ENCODE measurements around the gene NRBP1.

NRBP1 gene

DNA sequence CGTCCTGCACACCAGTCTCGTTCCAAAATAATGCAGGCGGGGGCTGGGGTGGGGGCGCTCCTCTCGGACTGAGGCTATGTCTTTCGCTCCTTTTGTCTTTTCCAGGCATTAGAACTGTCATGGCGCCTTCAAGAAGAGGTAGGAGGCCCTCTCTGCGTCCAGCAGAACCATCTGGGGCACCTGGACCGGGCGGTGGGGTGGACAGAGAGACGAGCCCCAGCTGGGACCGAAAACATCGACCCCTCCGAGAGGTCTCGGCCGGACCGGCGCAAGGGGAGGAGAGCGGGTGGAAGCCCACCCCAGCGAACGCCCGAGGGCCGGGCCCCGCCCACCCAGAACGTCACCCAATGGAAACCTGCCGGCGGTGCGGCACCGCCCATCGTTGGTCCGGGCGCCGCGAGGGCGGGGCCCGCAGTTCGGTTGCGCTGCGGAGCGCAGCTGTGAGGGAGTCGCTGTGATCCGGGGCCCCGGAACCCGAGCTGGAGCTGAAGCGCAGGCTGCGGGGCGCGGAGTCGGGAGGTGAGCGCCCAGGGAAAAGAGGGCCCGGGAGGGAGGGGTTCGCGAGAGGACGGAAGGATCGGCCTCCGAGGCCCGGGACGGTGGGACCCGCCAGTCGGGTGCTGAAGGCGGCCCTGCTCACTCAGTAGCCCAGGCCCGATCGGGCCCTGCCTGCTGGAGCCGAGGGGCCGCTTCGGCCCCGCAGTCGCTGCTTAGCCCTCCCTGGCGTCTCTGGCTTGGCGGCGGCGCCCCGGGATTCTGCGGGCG is at the start of gene NRBP1:
Gene NRBP1 (plus strand): TSS at position 419 of the 765 bp plus-strand sequence. CDS start 4,643 bp downstream, outside the sequence.
- DNase-seq = peak; percentile 90

DNA sequence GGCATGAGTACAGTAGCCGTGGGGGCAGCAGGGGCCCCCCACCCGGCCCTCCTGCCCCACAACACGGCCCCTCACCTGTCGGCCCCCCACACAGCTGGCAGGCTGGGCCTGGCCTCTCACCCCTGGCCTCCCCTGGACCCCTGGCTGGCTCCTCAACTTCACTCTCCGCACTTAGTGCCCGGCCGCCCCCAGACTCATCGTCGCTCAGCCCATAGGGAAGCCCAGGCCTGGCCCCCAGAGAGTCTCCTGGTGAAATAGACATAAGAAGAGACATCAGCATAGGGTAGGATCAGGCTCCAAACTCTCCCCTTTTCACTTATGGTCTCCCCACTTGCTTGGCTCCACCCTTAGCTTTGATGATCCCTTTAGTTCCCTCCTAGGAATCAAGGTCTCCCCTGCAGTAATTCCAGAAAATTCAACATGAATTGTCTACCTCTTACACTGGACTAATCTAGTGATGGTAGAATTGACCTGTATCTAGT is 49.6 kb upstream of the NRBP1 start:
- no peak for DNase-seq

DNA sequence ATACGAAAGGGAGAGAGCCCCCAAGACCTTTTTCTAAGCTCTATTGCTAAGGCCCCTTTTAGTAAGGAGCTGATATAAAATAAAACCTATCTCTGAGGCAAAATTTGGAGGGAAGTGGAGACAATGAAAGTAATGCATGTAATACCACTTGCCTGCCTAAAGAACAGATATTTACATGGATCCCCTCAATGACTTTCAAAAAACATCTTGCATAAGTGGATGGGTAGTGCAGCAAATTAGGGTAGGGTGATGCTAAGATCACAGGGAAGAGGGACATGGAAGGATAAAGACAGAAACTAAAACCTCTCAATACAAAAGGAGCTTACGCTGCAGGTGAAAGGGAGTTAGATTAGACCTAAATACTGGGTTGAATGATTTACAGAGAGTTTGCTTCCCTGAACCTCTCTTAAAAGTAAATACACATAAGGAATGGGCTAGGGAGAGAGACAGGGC is 49.0 kb upstream of the NRBP1 start:
- no peak for DNase-seq

DNA sequence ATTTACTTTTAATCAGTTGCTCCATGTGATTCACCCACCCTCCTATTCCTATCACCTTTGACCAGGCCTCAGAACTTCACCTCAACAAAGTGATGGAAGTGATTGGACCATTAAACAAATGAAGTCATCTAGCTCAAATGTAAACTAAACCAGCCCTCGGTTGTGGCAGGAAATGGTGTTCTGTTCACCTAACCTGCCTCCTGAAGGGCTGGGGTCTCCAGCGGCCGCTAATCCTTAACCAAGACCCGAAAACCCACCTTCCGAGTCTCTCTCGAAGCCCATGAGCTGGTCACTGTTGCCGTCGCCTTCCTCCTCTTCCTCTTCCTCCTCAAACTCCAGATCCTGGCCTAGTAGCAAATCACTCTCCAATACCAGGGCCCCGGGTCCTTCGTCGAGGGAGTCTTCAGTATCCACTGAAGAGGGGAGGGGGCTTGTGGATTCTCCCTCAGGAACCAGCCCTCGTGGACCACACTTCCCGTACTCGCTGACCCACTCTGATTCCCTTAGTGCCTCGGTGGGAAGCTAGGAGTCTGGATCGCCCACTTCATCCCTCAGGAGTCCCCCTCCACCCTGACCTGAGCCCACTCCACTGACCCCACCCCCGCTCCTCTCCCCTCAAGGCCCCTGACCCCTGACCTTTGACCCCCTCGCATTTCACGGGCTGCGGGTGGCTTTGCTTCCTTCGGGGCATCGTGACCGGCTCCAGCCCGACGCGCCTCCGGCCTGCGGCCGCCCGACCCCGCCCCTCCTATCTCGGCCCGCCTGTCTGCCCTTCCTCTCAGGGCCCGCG is 48.4 kb upstream of the NRBP1 start:
- no peak for DNase-seq

DNA sequence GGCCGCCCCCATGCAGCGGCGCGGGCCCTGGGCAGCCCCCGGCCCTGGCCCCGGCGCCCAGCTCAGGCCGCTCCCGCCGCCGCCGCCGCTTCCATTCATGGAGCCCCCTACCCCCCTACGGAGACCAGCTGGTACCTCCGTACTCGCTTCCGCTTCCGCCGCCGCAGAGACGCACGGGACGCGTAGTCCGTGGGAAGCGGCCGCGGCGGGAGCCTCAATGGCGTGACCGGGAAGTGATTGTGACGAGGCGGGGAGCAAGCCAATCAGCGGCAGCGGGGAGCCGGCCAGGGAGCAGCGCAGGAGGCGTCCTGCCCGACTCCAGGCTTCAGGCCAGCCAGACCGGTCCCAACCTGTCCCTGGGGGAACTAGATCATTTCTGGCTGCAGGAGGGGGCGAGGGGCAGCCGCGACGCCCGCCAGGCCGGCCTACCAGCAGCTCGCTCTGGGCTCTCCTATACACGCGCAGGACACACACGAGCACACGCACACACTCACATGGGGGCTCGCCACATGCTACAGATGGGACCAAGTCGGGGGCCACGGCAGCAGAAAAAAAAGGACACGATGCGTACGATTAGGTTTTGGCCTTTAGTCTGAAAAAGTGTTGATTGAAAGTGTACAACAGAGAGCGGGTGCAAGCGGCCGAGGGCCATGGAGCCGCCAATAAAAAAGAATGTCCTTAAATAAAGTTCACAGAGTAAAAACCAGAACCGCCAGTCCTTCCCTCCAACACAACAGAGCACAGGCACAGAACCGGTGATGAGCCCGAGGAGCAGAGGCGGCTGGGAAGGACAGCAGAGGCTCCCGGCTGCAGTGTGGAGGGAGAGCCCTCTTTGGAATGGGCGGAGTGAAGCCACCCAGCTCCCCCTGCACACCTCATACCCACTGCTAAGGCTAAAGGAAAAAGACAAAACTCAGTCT is 47.5 kb upstream of the NRBP1 start, which contains the start of gene ZNF513:
Gene ZNF513 (minus strand): TSS at position 109 of the 920 bp plus-strand sequence. CDS start 208 bp downstream, outside the sequence.
- DNase-seq = peak; percentile 83

DNA sequence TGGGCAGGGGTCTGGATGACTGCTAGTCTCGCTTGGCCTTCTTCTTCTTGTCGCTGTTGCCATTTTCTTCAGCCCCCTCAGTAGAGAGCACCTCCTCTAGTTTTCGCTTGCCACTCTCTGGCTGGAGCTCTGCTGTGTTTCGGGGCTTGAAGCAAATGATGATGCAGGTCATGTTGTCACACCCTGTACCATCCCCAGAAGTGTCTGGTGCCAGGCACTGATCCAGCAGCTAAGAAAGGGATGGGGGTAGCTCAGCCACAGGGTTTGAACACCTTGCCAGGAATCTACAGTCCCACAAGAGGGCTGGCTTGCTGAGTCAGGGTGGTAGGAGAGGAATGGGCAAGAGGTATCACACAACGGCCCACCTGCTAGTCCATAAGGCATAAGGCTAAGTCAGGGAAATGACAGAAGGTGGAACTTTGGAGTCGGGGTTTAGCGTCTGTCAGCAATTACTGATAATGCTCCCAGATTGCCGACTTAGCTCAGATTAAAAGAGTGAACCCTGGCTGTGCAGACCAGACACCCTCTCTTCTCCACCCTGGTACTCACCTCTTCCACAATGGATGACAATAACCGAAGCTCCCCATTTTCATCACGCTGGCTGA is 46.8 kb upstream of the NRBP1 start:
- DNase-seq = no peak

DNA sequence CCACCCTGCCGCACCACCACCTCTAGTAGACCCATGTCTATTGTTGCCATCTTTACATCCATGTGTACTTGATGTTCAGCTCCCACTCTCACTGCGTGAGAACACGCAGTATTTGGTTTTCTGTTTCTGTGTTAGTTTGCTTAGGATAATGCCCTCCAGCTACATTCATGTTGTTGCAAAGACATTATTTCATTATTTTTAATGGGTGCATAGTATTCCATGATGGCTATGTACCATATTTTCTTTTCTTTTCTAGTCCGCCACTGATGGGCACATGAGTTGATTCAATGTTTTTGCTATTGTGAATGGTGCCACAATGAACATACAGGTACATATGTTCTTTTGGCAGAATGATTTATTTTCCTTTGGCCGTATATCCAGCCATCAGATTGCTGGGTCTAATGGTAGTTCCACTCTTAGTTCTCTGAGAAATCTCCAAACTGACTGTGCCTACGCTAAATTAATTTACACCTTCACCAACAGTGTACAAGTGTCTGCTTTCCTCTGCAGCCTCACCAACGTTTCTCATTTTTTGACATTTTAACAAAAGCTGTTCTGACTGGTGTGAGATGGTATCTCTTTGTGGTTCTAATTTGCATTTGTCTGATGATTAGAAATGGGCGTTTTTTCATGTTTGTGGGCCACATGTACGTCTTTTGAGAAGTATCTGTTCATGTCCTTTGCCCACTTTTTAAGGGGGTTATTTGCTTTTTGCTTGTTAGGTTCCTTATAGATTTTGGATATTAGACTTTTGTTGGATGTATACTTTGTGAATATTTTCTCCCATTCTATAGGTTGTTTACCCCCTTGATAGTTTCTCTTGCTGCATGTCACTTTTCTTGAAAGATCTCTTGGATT is 37.4 kb upstream of the NRBP1 start:
- no peak for DNase-seq

DNA sequence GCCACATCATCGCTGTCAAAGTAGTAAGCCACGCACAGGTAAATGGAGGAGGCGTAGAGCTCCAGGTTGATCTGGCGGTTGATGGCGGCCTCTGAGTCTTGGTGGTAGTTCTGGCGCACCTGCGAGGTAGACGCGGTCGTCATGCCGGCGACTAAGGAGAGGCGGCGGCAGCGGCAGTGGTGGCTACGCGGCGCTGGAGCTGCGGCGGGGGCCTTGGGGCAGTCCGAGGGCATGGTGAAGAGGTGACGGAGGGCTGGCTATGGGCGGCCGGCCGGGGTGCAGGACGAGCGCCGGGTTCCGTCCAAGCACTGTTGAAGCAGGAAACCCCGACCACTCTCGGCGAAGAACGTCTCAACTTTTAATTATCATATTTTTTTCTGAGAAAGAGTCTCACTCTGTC is 35.2 kb upstream of the NRBP1 start:
- no peak for DNase-seq

DNA sequence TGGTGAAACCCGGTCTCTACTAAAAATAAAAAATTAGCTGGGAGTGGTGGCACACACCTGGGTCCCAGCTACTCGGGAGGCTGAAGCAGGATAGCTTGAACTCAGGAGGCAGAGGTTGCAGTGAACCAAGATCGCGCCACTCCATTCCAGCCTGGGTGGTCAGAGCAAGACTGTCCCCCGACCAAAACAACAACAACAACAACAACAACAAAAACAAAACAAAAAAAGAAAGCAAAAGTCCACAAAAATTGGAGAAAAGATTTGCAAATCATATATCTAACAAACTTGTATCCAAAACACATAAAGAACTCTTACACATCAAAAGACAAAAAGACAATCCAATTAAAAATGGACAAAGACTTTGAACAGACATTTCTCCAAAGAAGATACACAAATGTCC is 29.5 kb upstream of the NRBP1 start:
- no peak for DNase-seq

DNA sequence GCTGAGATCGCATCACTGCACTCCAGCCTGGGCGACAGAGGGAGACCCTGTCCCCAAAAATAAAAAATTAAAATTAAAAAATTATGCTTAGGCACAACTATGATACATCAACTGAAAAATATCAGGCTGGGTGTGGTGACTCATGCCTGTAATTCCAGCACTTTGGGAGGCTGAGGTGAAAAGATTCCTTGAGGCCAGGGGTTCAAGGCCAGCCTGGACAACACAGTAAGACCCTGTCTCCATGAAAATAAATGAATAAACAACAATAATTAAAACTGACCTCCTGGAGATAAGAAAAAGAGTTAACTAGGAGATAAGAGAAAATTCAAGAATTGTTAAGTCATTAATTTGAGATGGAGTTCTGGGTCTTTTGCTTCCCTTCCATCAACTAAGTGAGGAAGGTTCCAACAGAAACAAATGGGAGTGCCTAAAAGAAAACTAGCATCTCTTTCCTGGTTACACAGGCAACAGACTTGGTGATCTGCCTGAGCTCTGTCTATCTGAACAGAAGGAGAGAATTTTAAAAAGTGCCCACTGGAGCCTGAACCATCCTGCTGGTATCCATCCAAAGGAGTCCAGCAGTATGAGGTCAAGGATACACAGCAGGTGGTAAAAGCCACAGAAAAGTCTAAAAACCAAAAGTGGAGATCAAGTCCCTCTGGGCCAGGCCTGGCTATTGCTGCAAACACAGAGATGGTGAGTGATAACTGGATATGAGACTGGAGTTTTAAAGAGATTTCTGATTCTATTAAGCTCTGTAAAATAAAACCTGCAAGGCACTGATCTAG is 27.9 kb upstream of the NRBP1 start:
- DNase-seq = no peak

DNA sequence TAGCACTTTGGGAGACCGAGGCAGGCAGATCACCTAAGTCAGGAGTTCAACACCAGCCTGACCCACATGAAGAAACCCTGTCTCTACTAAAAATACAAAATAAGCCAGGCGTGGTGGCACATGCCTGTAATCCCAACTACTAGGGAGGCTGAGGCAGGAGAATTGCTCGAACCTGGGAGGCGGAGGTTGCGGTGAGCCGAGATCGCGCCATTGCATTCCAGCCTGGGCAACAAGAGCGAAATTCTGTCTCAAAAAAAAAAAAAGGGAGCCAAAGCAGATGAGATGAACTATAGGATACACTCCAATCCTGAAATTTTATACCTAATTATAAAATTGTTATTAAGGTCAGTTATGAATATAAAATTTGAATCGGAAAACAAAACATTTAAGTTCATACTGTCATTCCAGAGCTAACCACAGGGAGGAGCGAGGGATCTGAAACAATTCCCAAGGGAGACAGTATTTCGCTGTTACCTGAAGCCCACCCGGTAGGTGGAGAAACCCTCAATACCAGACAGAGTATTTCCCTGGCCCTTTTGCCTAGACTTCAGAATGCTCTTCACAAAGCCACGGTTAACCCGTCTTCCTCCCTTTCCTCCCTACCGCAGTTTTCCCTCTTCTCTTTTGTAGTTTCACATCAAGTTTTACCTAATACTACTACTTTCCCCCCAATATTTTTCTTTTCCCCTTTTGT is 20.5 kb upstream of the NRBP1 start:
- no peak for DNase-seq

DNA sequence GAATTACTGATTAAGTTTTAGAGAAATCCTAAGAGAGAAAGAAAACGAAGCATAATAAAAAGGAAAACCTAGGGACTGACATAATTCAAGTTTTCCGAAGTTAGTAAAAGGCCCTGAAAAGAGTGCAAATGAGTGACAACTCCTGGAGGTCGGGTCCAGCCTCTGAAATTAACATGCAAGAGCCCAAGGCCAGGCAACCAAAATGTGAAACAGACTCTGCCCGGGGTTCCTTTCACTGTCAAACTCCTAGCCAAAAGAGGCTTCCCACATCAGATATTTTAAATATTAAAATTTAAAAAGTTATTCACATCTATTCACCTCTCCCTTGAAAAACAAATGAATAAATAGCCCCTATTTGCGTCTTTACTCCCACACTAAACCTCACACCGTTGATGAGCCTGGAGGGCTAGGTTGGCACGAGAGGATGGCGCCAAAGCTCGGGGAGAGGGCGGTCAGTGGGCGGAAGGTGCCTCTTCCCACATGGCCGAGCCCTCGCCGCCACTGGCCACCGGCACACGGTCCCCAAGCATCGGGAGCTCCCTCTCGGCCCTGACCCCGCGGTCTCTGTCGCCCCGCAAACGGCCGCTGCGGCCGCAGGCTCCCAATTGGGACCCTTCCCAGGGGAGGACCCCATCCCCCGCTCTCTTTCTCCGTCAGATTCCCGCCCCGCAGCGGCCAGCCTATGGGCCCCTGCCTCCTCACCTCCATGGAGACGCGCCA is 19.7 kb upstream of the NRBP1 start:
- DNase-seq = no peak

DNA sequence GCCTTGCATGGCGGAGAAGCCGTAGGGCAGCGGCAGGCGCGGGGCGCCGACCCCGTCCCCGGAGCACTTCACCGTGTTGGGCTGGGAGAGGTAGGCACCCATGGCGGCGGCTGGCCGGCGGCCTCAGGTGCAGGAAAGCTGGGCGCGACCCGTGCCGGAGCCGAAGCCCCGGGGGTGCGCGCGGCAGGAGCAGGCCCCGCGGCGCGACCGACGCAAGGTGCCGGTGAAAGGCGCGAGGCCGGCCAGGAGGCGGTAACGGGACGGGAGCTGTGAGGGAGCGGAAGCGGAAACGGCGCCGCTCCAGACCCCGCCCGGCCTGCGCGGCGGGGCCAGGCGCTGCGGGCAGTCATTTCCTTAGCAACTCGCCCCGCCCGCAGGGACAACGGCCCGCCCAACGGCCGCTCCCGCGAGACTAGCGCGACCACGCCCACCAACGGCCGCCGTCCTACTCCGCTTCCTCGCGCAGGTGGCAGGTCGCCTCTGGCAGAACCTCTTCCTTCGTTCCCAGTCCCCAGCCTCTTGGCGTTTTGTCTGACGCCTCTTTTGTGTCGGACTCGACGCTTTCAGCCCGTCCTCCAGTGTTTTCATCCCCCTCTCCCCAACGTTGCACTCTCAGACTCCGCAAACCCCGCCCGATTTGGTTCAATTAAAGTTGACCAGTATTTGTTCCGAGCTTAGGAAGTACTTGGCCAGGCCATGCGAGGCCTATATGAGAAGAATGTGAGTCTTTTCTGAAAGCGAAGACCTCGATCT is 18.9 kb upstream of the NRBP1 start, which contains the start of gene PPM1G:
Gene PPM1G (minus strand): TSS at position 271 of the 753 bp plus-strand sequence. CDS start 169 bp downstream, at position 102.
- DNase-seq = peak; percentile 96

DNA sequence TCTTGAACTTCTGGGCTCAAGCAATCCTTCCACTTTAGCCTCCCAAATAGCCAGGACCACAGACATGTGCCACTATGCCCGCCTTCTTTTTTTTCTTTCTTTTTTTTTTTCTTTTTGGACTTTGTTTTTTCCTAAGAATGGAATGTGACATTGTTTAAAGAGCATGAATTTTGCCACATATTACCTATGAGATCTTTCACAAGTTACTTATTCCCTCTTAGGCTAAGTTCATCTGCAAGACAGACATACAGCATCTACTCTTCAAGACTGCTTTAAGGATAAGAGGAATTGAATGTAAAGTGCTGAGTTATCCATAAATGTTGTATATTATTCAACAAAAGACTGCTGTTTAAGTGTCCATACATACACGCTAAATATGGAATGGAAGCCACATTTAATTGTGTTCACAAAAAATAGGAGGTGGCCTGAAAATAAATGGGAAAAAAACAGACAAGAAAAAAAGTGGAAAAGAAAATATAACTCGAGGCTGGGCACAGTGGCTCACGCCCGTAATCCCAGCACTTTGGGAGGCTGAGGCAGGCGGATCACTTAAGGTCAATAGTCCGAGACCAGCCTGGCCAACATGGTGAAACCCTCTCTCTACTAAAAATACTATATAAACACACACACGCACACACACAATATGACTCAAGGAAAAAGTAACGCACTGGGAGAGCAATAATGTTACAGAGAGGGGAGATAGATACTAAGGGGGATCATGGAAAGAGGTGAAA is 15.8 kb upstream of the NRBP1 start:
- DNase-seq = no peak

DNA sequence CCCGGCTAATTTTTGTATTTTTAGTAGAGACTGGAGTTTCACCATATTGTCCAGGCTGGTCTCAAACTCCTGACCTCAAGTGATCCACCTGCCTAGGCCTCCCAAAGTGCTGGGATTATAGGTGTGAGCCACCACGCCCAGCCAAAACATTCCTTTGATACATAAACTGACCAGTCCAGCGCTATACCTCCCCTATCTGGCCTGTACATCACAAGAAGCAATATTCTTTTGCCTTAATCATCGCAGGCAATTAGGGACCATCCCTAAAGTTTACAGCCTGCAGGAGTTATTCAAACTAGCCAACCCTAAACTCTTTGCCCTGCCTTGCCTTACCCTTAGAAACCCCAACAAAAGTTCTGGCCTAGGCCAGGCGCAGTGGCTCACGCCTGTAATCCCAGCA is 12.3 kb upstream of the NRBP1 start:
- no peak for DNase-seq

DNA sequence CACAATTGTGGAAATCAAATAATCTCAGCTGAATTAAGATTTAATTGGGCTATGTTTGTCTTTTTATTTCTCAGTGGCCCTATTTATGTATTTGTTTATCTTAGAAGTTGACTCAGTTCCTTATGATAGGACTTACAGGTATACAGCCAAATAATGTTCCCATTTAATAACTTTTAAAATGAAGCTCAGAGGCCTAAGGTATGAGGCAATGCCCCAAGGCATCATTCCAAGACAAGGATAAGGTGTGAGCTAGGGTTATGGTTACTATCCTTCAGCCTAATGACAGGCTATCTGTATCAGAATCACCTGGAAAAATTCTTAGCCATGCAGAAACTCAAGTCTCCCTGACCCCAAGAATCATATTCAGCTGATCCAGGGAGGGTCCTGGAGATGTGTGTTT is 7.4 kb upstream of the NRBP1 start:
- no peak for DNase-seq

DNA sequence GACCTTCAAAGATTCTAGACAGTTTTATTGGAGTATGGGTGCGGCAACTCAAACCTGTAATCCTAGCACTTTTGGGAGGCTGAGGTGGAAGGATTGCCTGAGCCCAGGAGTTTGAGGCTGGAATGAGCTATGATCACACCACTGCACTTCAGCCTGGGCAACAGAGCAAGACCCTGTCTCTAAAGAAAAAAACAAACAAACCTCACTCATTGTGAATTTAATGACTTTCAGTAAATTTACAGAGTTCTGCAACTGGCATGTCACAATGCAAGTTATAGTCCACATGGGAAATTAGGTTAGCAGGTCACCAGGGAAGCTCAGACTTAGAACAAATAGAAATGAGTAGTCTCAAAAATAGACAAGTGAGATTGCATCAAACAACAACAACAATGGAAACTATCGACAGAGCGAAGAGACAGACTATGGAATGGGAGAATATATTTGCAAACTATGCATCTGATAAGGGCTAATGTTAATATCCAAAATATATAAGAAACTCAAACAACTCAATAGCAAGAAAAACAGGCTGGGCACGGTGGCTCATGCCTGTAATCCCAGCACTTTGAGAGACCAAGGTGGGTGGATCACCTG is 6.7 kb upstream of the NRBP1 start:
- no peak for DNase-seq
